ENCODE measurements around the gene XK.

DNA sequence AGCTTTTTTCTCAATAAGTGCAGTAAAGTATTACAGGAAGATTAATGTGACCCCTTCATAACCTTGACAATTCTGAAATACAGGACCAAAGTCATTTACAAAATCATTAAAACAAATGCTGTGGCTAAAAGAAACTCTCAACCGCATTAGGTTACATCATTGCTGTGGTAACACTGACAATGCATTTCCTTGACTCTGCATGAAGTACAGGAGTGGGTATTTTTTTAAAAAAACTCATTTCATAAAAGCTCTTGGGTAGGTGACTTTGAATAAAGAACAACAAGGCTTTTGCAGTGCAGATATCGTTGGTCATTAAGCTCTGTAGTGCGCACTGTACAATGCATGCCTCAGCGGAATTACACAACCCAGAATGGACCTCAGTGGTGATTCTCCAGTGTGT is 23.4 kb upstream of the XK start:
- TF ChIP-seq EZH2 (IDR thresholded peaks at IDR 0.05; ENCODE audit: borderline replicate concordance, low read length): no peak
- TF ChIP-seq, protein P1, sequence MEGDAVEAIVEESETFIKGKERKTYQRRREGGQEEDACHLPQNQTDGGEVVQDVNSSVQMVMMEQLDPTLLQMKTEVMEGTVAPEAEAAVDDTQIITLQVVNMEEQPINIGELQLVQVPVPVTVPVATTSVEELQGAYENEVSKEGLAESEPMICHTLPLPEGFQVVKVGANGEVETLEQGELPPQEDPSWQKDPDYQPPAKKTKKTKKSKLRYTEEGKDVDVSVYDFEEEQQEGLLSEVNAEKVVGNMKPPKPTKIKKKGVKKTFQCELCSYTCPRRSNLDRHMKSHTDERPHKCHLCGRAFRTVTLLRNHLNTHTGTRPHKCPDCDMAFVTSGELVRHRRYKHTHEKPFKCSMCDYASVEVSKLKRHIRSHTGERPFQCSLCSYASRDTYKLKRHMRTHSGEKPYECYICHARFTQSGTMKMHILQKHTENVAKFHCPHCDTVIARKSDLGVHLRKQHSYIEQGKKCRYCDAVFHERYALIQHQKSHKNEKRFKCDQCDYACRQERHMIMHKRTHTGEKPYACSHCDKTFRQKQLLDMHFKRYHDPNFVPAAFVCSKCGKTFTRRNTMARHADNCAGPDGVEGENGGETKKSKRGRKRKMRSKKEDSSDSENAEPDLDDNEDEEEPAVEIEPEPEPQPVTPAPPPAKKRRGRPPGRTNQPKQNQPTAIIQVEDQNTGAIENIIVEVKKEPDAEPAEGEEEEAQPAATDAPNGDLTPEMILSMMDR (conservative IDR thresholded peaks at IDR 0.05 in 1 of 2, IDR thresholded peaks at IDR 0.05 in 1 of 2; ENCODE audit: extremely low read depth in 1 of 2, insufficient read depth in 1 of 2, low read depth in 1 of 2, low read length in 2 of 2): no peak

Data from mammary epithelial cell (primary cell).